ENCODE measurements around the gene SPDYA. TPM values are rescaled to one million over a fixed set of nuclear protein-coding genes. Genes with fewer than 3 reads are reported as not detected.

The SPDYA gene
- total RNA-seq (19.6 TPM), polyA plus RNA-seq (under 1 TPM; 0.09 to 0.25 (median 0.16) TPM)

DNA sequence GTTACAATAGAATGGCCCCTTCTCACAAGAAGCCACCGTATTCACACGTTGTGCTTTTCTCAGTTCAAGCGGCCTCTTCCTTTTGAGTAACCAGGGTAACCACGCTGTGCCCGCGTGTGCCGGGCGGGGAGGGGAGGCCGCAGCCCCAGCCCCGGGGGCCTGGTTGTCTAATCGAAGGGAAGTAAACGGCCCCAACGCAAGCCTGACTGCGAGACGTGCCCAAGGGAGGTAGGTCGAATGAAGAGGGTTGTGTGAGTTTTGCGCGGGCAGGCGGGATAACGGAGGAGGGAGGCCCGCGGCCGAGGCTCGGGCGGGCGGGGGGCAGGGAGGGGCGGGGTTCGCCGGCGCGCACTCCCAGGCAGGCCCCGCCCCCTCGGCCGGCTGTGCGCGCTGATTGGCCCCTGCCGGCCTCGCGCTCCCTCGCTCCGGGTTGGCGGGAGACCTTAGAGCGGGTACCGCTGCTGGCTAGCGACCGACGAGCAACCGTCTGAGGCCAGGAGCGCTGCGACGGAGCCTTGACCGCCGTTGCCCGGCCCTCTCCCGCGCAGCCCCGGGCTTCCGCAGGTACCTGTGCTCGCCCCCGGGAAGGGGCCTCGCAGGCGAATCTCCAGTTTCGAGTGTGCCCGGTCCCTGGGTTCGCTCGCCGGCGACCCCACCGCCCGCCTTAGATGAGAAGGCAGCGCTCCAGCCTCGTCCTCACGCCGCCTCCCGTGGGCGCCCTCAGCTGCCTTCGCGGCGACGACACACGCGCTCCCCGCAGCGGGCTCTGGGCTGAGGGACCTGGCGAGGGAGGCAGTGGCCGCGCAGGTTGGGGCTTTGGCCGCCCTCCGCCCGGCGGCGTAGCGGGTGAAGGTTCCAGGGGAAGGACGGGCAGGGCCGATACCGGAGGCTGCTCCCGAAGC, at the start of gene SPDYA:
Gene SPDYA (plus strand): TSS at position 451 of the 902 bp plus-strand sequence. CDS start 5,181 bp downstream, outside the sequence.
- Mint-ChIP-seq H3K4me1 (peaks cover 6 to 23% (median 14%) of the 10 kb centered on the region in 4 donors), H3K36me3 (no peaks in the 10 kb centered on the region), H3K9me3 (peaks cover 0 to 4% (median 0%) of the 10 kb centered on the region in 7 donors), H3K4me3 (peak within 1 kb of the TSS; percentile 84 to 99 (median 84)), H3K27ac (peak within 1 kb of the TSS in 2 of 3 donors; percentile 71 to 81), H3K27me3 (no peaks in the 10 kb centered on the region)
- DNase-seq (peak; percentile 77 to 85 (median 80)), ATAC-seq (ENCODE audit: low read depth in 2 of 2) (peak; percentile 91 to 93)
- Histone ChIP-seq H3K4me3 (ENCODE audit: low read depth, low read length) (peak within 1 kb of the TSS; percentile 74), H3K4me1 (ENCODE audit: control insufficient read depth, insufficient read depth, low read length, poor library complexity, severe bottlenecking) (peaks cover 11% of the 10 kb centered on the region), H3K27ac (ENCODE audit: insufficient read depth, low read length, poor library complexity, severe bottlenecking) (peak within 1 kb of the TSS; percentile 29), H3K36me3 (ENCODE audit: control insufficient read depth, insufficient read depth, low read length) (no peaks in the 10 kb centered on the region), H3K9me3 (ENCODE audit: control insufficient read depth in 2 of 2, low read length in 2 of 2) (no peaks in the 10 kb centered on the region), H3K27me3 (ENCODE audit: control insufficient read depth, insufficient read depth, low read length) (no peaks in the 10 kb centered on the region)

DNA sequence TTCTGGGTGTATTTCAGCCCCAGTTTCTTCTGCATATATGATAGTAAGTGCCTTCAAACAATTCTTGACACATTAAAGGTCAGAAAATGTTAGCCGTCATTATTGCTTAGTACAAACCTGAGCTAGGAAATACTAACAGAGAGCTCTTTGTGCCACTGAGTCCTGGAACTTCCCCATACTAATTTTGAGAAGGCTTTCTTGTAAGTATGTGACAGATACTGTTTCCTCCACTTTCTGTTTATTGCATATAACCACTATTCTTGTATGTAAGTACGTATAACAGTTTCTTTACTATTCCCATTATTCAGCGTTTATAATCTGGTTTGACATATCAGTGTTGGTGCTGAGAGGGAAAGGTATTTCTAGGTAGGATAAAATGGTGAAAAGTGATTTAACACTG, 49.2 kb upstream of the SPDYA start:
- Mint-ChIP-seq H3K36me3 (peaks cover under 1% of the 10 kb centered on the region), H3K4me1 (peaks cover 59 to 92% (median 75%) of the 10 kb centered on the region in 4 donors), H3K27me3 (no peaks in the 10 kb centered on the region), H3K9me3 (peaks cover 0 to 3% (median 0%) of the 10 kb centered on the region in 7 donors), H3K4me3 (peak overlapping the region in 3 of 4 donors; percentile 10 to 50 (median 43)), H3K27ac (no peak overlapping the region)
- DNase-seq, result no peak
- Histone ChIP-seq H3K4me3 (ENCODE audit: low read depth, low read length) (peak overlapping the region; percentile 34), H3K36me3 (ENCODE audit: control insufficient read depth, insufficient read depth, low read length) (peaks cover 16% of the 10 kb centered on the region), H3K27ac (ENCODE audit: insufficient read depth, low read length, poor library complexity, severe bottlenecking) (no peak overlapping the region), H3K9me3 (ENCODE audit: control insufficient read depth in 2 of 2, low read length in 2 of 2) (no peaks in the 10 kb centered on the region), H3K4me1 (ENCODE audit: control insufficient read depth, insufficient read depth, low read length, poor library complexity, severe bottlenecking) (peaks cover 69% of the 10 kb centered on the region), H3K27me3 (ENCODE audit: control insufficient read depth, insufficient read depth, low read length) (no peaks in the 10 kb centered on the region)
- ATAC-seq (ENCODE audit: low read depth in 2 of 2), result no peak

DNA sequence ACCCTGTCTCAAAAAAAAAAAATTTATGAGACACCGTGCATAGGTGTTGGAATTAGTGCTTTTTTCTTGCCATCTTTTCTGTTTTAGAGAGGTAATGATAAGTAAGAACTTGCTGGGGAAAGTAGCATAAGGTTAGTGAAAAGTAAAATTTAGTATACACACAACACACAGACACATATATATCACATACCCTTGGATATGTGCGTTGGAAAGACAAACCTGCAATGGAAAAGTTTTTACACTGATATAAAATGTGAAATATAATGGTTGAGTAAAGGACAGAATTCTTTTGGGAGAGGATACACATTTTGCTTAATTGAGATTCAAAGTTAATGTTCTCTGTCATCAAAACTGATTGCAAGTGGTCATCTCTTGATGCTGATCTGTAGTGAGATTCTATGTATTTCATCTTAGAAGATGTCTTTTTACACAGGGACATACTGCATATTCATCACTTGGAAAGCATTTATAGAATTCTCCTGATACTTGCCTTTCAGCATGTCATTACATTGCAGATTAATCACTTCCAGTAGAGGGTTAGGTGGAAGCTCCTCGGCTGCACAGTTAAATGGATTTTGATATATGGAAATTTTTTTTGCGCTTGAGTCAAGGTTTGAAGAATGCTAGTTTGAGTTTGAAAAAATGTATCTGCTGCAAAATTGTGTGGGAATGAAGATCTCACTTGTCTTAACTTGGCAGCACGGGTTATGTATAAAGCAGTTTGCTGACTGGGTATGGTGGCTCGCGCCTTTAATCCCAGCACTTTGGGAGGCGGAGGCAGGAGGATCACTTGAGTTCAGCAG, 45.5 kb upstream of the SPDYA start:
- peaks cover 0 to 1% (median 0%) of the 10 kb centered on the region in 7 donors for H3K9me3 Mint-ChIP-seq
- DNase-seq (no peak), ATAC-seq (ENCODE audit: low read depth in 2 of 2) (no peak)
- peaks cover 63% of the 10 kb centered on the region for H3K4me1 ChIP-seq (ENCODE audit: control insufficient read depth, insufficient read depth, low read length, poor library complexity, severe bottlenecking)
- no peaks in the 10 kb centered on the region for H3K27me3 Mint-ChIP-seq
- no peak overlapping the region for H3K27ac ChIP-seq (ENCODE audit: insufficient read depth, low read length, poor library complexity, severe bottlenecking)
- no peaks in the 10 kb centered on the region for H3K27me3 ChIP-seq (ENCODE audit: control insufficient read depth, insufficient read depth, low read length)
- peak overlapping the region; percentile 35 for H3K4me3 ChIP-seq (ENCODE audit: low read depth, low read length)
- H3K27ac Mint-ChIP-seq, result peak overlapping the region in 2 of 3 donors; percentile 4 to 56
- H3K36me3 ChIP-seq (ENCODE audit: control insufficient read depth, insufficient read depth, low read length), result peaks cover 11% of the 10 kb centered on the region
- H3K36me3 Mint-ChIP-seq, result no peaks in the 10 kb centered on the region
- peak overlapping the region; percentile 4 to 62 (median 21) for H3K4me3 Mint-ChIP-seq
- H3K9me3 ChIP-seq (ENCODE audit: control insufficient read depth in 2 of 2, low read length in 2 of 2), result no peaks in the 10 kb centered on the region
- peaks cover 61 to 98% (median 83%) of the 10 kb centered on the region in 4 donors for H3K4me1 Mint-ChIP-seq

DNA sequence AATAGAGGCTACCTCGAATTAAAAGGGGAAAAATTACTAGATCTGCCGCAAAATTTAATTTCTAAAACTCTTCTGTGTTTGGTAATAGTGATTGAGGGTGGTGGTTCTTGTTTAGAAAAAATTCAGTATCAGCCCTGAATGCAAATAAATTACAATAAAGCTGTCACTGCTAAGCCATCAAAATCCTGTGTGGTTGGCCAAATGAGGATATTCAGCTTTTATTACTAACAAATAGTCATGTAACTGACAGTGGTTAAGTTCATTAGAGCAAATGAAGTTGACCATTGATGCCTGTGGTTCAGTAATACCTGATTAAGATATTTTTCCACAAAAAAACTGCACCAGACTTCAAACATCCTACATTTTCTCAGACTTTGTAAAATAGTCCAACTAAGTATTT, 44.6 kb upstream of the SPDYA start:
- Mint-ChIP-seq H3K27me3 (no peaks in the 10 kb centered on the region), H3K36me3 (peaks cover 3% of the 10 kb centered on the region), H3K9me3 (peaks cover 0 to 1% (median 0%) of the 10 kb centered on the region in 7 donors), H3K4me3 (no peak overlapping the region), H3K27ac (no peak overlapping the region), H3K4me1 (peaks cover 64 to 98% (median 84%) of the 10 kb centered on the region in 4 donors)
- Histone ChIP-seq H3K4me3 (ENCODE audit: low read depth, low read length) (no peak overlapping the region), H3K36me3 (ENCODE audit: control insufficient read depth, insufficient read depth, low read length) (peaks cover 5% of the 10 kb centered on the region), H3K27ac (ENCODE audit: insufficient read depth, low read length, poor library complexity, severe bottlenecking) (no peak overlapping the region), H3K27me3 (ENCODE audit: control insufficient read depth, insufficient read depth, low read length) (no peaks in the 10 kb centered on the region), H3K4me1 (ENCODE audit: control insufficient read depth, insufficient read depth, low read length, poor library complexity, severe bottlenecking) (peaks cover 63% of the 10 kb centered on the region), H3K9me3 (ENCODE audit: control insufficient read depth in 2 of 2, low read length in 2 of 2) (no peaks in the 10 kb centered on the region)
- DNase-seq (no peak), ATAC-seq (ENCODE audit: low read depth in 2 of 2) (no peak)

DNA sequence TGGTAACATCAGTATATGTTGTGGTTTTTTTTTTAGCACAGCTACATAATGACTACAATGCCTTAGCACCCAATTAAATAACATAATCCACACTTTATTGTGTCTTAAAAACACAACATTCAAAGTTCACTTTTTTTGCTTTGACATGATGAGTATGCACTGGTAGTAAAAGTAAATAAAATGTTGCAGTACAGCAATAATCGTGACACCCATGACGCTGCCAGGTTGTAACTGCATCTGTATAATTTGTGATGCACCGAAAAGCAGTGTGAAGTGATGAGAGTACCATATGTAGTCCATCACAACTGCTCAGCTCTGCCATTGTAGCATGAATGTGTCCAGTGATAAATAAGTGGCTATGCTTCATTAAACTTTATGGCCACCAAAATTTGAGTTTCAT, 43.3 kb upstream of the SPDYA start:
- H3K27me3 Mint-ChIP-seq, result no peaks in the 10 kb centered on the region
- H3K27ac Mint-ChIP-seq, result no peak overlapping the region
- H3K36me3 ChIP-seq (ENCODE audit: control insufficient read depth, insufficient read depth, low read length), result no peaks in the 10 kb centered on the region
- peaks cover 0 to 1% (median 0%) of the 10 kb centered on the region in 7 donors for H3K9me3 Mint-ChIP-seq
- no peak overlapping the region for H3K4me3 Mint-ChIP-seq
- H3K4me1 ChIP-seq (ENCODE audit: control insufficient read depth, insufficient read depth, low read length, poor library complexity, severe bottlenecking), result peaks cover 57% of the 10 kb centered on the region
- H3K36me3 Mint-ChIP-seq, result peaks cover 3% of the 10 kb centered on the region
- peaks cover 64 to 98% (median 83%) of the 10 kb centered on the region in 4 donors for H3K4me1 Mint-ChIP-seq
- no peak overlapping the region for H3K27ac ChIP-seq (ENCODE audit: insufficient read depth, low read length, poor library complexity, severe bottlenecking)
- DNase-seq (no peak), ATAC-seq (ENCODE audit: low read depth in 2 of 2) (no peak)
- peak overlapping the region; percentile 10 for H3K4me3 ChIP-seq (ENCODE audit: low read depth, low read length)
- no peaks in the 10 kb centered on the region for H3K9me3 ChIP-seq (ENCODE audit: control insufficient read depth in 2 of 2, low read length in 2 of 2)
- H3K27me3 ChIP-seq (ENCODE audit: control insufficient read depth, insufficient read depth, low read length), result no peaks in the 10 kb centered on the region

DNA sequence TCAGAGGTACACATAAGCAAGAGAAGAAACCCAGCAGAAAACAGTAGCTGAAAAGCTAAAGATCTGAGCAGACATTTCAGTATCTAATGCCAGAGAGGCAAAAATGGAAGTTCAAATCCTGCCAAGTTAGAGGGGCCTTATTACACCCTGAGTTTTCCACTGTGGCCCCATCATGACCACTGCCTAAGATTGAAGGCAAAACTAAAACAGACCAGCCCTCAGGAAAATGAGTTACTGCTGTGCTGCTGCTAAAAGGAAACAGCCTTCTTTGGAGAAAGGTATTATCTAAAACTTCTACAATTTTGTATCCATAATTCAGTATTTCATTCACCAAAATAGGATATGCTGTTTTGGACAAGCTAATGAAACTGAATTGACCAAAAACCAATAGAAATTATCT, 42.2 kb upstream of the SPDYA start:
- DNase-seq (no peak), ATAC-seq (ENCODE audit: low read depth in 2 of 2) (no peak)
- Histone ChIP-seq H3K27me3 (ENCODE audit: control insufficient read depth, insufficient read depth, low read length) (no peaks in the 10 kb centered on the region), H3K9me3 (ENCODE audit: control insufficient read depth in 2 of 2, low read length in 2 of 2) (no peaks in the 10 kb centered on the region), H3K27ac (ENCODE audit: insufficient read depth, low read length, poor library complexity, severe bottlenecking) (no peak overlapping the region), H3K4me3 (ENCODE audit: low read depth, low read length) (peak overlapping the region; percentile 10), H3K4me1 (ENCODE audit: control insufficient read depth, insufficient read depth, low read length, poor library complexity, severe bottlenecking) (peaks cover 50% of the 10 kb centered on the region), H3K36me3 (ENCODE audit: control insufficient read depth, insufficient read depth, low read length) (no peaks in the 10 kb centered on the region)
- no peaks in the 10 kb centered on the region for H3K27me3 Mint-ChIP-seq
- peaks cover 59 to 97% (median 78%) of the 10 kb centered on the region in 4 donors for H3K4me1 Mint-ChIP-seq
- peaks cover 0 to 1% (median 0%) of the 10 kb centered on the region in 7 donors for H3K9me3 Mint-ChIP-seq
- H3K27ac Mint-ChIP-seq, result peak overlapping the region in 2 of 3 donors; percentile 43 to 48
- peaks cover 3% of the 10 kb centered on the region for H3K36me3 Mint-ChIP-seq
- H3K4me3 Mint-ChIP-seq, result peak overlapping the region in 3 of 4 donors; percentile 3 to 40 (median 16)

DNA sequence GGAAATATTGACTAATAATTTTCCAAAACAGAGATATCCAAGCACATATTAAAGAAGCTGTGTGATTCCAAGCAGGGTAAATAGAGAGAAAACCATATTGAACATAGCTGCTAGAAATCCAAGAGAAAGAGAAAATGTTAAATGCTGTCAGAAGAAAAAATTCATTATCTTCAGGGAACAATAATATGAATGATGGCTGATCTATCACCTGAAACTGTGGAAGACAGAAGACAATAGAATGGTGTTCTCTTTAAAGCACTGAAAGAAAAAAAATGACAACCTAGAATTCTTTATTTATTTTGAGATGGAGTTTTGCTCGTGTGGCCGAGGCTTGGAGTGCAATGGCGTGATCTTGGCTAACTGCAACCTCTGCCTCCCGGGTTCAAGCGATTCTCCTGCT, 41.7 kb upstream of the SPDYA start:
- no peak overlapping the region for H3K27ac ChIP-seq (ENCODE audit: insufficient read depth, low read length, poor library complexity, severe bottlenecking)
- peaks cover 0 to 1% (median 0%) of the 10 kb centered on the region in 7 donors for H3K9me3 Mint-ChIP-seq
- no peaks in the 10 kb centered on the region for H3K27me3 Mint-ChIP-seq
- H3K36me3 ChIP-seq (ENCODE audit: control insufficient read depth, insufficient read depth, low read length), result no peaks in the 10 kb centered on the region
- peak overlapping the region in 2 of 3 donors; percentile 15 to 48 for H3K27ac Mint-ChIP-seq
- H3K27me3 ChIP-seq (ENCODE audit: control insufficient read depth, insufficient read depth, low read length), result no peaks in the 10 kb centered on the region
- H3K4me3 ChIP-seq (ENCODE audit: low read depth, low read length), result peak overlapping the region; percentile 21
- no peaks in the 10 kb centered on the region for H3K9me3 ChIP-seq (ENCODE audit: control insufficient read depth in 2 of 2, low read length in 2 of 2)
- H3K4me1 ChIP-seq (ENCODE audit: control insufficient read depth, insufficient read depth, low read length, poor library complexity, severe bottlenecking), result peaks cover 51% of the 10 kb centered on the region
- peaks cover 3% of the 10 kb centered on the region for H3K36me3 Mint-ChIP-seq
- H3K4me1 Mint-ChIP-seq, result peaks cover 55 to 97% (median 78%) of the 10 kb centered on the region in 4 donors
- DNase-seq, result no peak
- peak overlapping the region in 2 of 4 donors; percentile 3 to 16 for H3K4me3 Mint-ChIP-seq
- ATAC-seq (ENCODE audit: low read depth in 2 of 2), result no peak

Data from CD4-positive, CD25-positive, alpha-beta regulatory T cell (primary cell).